Omental fat pad (tissue), 4 donors: ENCODE measurements around the gene ARL15. TPM values are rescaled to one million over a fixed set of nuclear protein-coding genes. Genes with fewer than 3 reads are reported as not detected.
"Not testable (repeated sequence)": the region's sequence is repeated elsewhere in the genome, so short reads cannot be mapped to it uniquely, and the experiment has no call there.

Experiments
- ATAC-seq: fragments of 150-250 bp; one replicate; pipeline ENCODE4 v1.9.1; 2016; ENCODE audit warnings: mild to moderate bottlenecking, moderate library complexity; ENCODE audit not compliant: low FRiP score
- DNase-seq: peaks from one replicate; pipeline ENCODE4 v3.0.0-alpha.2; 2019; ENCODE audit warnings: low spot score
- CTCF ChIP-seq, 3 donors: fragments of 450-650 bp; IDR thresholded peaks; one replicate each; pipeline ENCODE4 v1.5.1; 2016 to 2017; ENCODE audit warnings: antibody characterized with exemption in 3 of 3, mild to moderate bottlenecking in 3 of 3, moderate library complexity in 2 of 3
- total RNA-seq, 4 donors: library from RNA; depleted of rRNA; stranded (reverse); fragments of >200 nt; gene quantifications; one replicate each; pipeline ENCODE4 v1.1.0, GENCODE V29; 2016

ARL15 gene
- total RNA-seq, 4 donors from 2014 or later, result 18.9 to 39.2 (median 29.9) TPM

- DNase-seq (no peak), ATAC-seq (no peak)
- no peak for TF ChIP-seq CTCF (IDR thresholded peaks at IDR 0.05)
Observed at GRCh38 chr5:53994148-53994547, 316.2 kb downstream of the ARL15 start.

- no peak for TF ChIP-seq CTCF (IDR thresholded peaks at IDR 0.05)
Observed at GRCh38 chr5:53991942-53992341, 318.4 kb downstream of the ARL15 start.

GRCh38 chr5:53987101-53987500 lies 323.3 kb downstream of the ARL15 start:
- ATAC-seq (no peak), DNase-seq (no peak)
- no peak for TF ChIP-seq CTCF (IDR thresholded peaks at IDR 0.05)

More at GRCh38 chr5:53991942-53992341, 318.4 kb downstream of the ARL15 start:
- DNase-seq, result no peak
- no peak for ATAC-seq

GRCh38 chr5:53985796-53986195 lies 324.6 kb downstream of the ARL15 start:
- DNase-seq (no peak), ATAC-seq (no peak)
- TF ChIP-seq CTCF (IDR thresholded peaks at IDR 0.05), result no peak

GRCh38 chr5:53984971-53985370 lies 325.4 kb downstream of the ARL15 start:
- no peak for TF ChIP-seq CTCF (IDR thresholded peaks at IDR 0.05)
- DNase-seq (no peak), ATAC-seq (no peak)

GRCh38 chr5:53983568-53984460 lies 326.6 kb downstream of the ARL15 start:
- no peak for TF ChIP-seq CTCF (IDR thresholded peaks at IDR 0.05)
- ATAC-seq, result no peak
- DNase-seq, result no peak

- not testable (repeated sequence) for DNase-seq, ATAC-seq
Observed at GRCh38 chr5:53982319-53982718, 328.1 kb downstream of the ARL15 start.
